NCI-H2029 (cell line): ENCODE data around the gene L3MBTL1.

Source experiments
- DNase-seq: peaks from one replicate; lab custom pipeline; 2025; lab: John Stamatoyannopoulos, UW

L3MBTL1 gene

DNA sequence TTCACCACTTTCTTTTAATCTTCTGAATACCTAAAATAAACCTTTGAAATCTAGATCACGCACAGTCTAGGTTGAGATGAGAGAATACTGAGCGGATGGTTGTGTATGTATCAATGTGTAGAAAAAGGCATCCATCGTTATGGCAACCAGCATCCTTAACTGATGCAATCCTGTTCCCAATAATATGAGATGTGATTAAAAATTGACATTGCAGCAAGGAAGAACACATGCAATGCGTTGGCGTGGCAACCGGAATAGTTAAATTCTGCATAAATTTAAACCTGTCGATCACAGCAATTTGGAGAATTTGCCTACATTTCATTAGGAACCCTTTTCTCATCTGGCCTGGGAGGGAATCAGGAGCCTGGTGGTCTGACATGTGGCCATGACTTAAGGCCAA lies 1.3 kb upstream of the L3MBTL1 start:
- no peak for DNase-seq

DNA sequence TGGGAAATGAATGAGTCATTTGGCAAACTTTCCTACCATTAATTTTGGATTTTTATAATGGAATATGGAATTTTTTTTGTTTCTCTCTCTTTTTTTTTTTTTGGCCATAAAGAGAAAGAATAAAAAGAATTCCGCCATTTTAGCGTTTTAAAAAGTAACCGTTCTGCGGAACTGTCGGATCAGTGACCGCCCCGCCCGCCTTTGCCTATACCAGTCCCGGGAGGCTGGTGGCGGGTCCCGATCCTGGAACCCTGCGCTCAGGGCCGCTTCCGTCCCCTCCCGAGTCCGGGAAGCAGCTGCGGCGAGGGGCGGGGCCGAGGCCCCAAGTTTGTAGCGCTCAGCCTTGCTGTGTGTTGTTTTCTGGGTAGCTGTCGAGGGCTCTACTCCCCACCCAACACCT lies 609 bp downstream of the L3MBTL1 start:
- DNase-seq: no peak

- DNase-seq: no peak
Measured at GRCh38 chr20:43508604-43509040, 1.1 kb downstream of the L3MBTL1 start.

DNA sequence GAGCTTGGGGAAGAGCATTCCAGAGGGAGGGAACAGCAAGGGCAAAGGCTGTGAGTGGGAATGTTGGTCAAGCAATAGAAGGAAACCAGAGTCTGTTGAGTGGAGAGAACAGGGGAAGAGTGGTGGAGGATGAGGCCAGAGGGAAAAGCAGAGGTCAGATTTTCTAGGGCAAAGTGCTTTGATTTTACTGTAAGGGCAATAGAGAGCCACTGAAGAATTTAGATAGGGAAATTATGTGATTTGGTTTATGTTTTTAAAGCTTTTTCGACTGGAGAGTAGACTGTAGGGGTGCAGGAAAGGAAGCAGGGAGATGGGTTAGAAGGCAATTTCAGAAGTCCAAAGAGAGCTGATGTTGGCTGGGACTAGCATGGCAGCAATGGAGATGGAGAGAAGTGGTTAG lies 4.4 kb downstream of the L3MBTL1 start:
- no peak for DNase-seq

GRCh38 chr20:43513372-43513930 lies 6.0 kb downstream of the L3MBTL1 start:
- no peak for DNase-seq

- peak; percentile 97 for DNase-seq
Measured at GRCh38 chr20:43513931-43514647, 6.6 kb downstream of the L3MBTL1 start.

DNA sequence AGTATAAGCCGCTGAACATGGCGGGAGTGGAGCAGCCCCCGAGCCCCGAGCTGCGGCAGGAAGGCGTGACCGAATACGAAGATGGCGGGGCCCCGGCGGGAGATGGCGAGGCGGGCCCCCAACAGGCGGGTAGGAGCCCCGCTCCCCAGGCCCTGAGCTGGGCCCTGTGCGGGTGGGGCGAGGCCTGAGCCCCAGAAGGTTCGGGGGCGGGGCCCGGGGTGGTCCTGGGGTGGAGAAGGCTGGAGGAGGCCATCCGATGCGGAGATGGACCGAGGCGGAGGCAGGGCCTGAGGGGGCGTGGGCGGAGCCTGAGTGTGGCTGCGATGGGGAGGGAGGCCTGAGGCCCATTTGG lies 7.1 kb downstream of the L3MBTL1 start:
- DNase-seq: no peak

- no peak for DNase-seq
Measured at GRCh38 chr20:43515628-43516027, 8.1 kb downstream of the L3MBTL1 start.

- no peak for DNase-seq
Measured at GRCh38 chr20:43516251-43516824, 8.8 kb downstream of the L3MBTL1 start.

- DNase-seq: no peak
Measured at GRCh38 chr20:43520074-43520630, 12.7 kb downstream of the L3MBTL1 start.

GRCh38 chr20:43525021-43525420 lies 17.5 kb downstream of the L3MBTL1 start:
- DNase-seq: no peak

DNA sequence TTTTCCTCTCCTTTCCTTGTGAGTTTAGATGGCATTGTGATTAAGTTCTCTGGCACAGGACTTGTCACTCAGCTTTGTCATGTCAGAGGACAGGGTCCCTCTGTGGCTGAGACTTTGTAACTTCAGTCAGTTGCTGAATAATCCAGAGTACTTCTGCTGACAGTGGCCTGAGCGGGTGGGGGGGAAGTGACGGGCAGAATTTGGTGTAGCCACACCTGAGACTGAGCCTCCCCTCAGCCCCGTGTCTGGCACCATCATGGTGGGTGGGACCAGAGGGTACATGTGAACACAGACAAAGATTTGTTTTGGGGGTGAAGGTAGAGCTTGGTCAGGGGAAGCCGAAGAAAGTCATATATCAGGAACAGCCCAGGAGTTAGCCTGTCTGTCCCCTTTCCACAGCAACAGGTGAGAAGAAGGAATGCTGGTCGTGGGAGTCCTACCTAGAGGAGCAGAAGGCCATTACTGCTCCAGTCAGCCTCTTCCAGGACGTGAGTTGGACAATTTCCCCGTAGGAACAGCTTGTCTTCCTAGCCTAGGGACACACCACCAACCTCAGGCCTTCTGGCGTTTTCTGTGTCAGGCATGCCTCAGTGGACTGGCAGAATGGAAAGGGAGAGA lies 20.9 kb downstream of the L3MBTL1 start:
- no peak for DNase-seq

DNA sequence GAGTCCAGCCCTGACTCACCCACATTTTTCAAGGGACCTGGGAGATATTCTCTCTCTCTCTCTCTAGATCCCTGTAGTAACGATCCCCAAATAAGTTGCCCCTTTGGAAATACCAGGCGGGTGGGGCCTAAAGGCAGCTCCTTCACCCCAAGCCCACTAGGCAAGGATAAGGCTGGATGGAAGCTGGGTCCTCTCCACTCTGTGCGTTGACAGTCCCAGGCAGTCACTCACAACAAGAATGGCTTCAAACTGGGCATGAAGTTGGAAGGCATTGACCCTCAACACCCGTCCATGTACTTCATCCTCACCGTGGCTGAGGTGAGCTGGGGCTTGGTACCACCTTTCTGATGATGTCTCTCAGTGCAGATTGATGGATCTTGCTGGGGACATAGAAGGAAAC lies 21.6 kb downstream of the L3MBTL1 start:
- DNase-seq: no peak

DNA sequence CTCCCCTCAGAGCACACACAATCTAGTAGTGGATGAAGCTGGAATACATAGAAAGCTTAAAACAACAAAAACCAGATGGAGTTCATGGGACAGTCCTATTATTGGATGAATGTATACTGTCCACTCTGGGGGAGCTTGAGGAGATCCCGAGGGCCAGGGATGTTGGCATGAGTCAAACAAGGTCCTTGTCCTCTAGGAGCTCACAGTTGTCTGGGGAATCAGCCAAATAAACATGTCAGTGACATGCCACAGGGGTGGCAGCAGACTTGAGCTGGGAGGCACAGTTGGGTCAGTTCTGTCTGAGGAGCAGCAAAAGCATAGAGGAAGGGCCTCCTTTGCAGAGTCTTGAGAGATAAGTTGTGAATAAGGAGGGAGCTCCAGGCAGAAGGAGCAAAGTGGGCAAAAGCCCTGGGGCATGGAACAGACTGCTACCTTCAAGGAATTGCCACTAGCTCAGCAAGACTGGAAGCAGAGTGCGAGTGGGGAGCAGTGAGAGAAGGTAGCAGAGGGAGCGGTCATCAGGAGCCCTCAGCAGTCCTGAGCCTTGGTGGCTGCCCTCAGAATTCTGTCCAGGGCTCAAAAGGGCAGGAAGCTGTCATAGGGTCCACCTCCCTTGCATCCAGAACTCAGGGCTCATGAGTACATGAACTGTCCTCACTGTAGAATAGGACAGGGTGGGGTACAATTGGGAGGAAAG lies 22.1 kb downstream of the L3MBTL1 start:
- DNase-seq: no peak

GRCh38 chr20:43530321-43531090 lies 23.0 kb downstream of the L3MBTL1 start:
- no peak for DNase-seq

- no peak for DNase-seq
Measured at GRCh38 chr20:43531091-43531443, 23.6 kb downstream of the L3MBTL1 start.

DNA sequence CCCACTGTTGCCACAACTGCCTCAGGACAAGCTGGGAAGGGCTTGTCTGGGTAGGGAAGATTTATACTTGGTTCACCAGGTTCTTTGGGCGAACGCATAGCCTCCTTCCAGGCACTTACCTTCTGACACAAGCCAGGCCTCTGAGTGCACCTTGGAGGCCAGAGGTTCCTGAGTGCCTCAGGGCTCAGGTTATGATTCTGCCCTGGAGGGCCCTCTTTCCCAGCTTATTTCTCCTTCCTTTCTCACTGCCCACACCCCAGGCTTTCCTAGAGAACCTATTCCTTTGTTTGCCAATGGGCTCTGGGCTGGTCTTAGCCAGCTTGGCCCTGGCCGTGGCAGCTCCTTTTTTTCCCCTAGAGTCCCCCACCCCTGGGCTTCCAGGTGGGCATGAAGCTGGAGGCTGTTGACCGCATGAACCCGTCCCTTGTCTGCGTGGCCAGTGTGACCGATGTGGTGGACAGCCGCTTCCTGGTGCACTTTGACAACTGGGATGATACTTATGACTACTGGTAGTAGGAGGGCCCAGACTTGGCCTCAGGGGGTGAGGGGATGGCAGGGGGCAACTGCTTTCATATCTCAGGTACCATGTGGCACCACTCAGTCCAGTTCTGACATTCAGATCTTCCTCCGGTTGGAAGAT lies 25.0 kb downstream of the L3MBTL1 start:
- no peak for DNase-seq

GRCh38 chr20:43533060-43533459 lies 25.6 kb downstream of the L3MBTL1 start:
- DNase-seq: no peak

DNA sequence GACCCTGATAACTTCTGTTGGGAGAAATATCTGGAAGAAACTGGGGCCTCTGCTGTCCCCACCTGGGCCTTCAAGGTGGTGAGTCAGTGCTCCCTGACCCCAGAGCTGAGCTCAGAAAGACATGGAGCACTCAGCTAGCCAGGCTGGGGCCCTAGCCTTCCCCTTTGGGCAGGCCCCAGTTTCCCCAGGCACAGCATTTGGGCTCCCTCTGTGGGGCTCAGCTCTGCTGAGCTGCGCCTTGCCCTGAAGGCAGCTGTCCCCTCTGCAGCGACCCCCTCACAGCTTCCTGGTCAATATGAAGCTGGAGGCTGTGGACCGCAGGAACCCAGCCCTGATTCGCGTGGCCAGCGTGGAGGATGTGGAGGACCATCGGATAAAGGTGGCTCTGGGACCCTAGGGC lies 26.5 kb downstream of the L3MBTL1 start:
- DNase-seq: no peak

DNA sequence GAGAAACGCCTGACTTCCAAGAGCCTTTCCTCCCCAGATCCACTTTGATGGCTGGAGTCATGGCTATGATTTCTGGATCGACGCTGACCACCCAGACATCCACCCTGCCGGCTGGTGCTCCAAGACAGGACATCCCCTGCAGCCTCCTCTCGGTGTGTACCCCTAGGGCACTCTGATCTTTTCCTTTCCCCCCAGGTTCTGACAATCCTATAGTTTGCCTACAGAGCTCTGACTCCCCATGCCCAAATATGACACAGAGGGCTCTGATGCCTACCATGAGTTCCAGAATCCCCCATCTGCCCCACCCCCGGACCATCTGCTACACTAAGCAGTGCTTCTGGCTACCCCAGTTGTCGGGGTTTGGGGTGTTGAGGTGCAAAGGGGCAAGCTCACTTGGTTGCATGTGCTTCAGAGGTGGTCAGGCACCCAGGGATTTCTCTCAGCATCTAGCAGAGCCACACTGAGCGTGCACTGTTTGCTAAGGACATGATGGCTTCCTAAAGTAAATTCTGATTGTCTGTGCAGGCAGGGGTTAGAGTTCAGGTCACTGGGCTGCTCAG lies 27.4 kb downstream of the L3MBTL1 start:
- DNase-seq: no peak
